ENCODE data around the gene RAB3B. TPM values are rescaled to one million over a fixed set of nuclear protein-coding genes. Genes with fewer than 3 reads are reported as not detected.
"Not testable (repeated sequence)": the region's sequence is repeated elsewhere in the genome, so short reads cannot be mapped to it uniquely, and the experiment has no call there.

RAB3B gene
- total RNA-seq, 1 donor = under 0.01 TPM

GRCh38 chr1:51901151-51901550 lies 89.3 kb downstream of the RAB3B start:
- H3K4me1 ChIP-seq (ENCODE audit: insufficient read depth, low read length) = no peaks in the 10 kb centered on the region
- no peak overlapping the region for H3K4me3 ChIP-seq (ENCODE audit: low read length)
- no peaks in the 10 kb centered on the region for H3K9me3 ChIP-seq (ENCODE audit: low read depth, low read length)
- H3K27me3 ChIP-seq (ENCODE audit: insufficient read depth, low read length) = peaks cover 13% of the 10 kb centered on the region

- Histone ChIP-seq H3K27me3 (ENCODE audit: insufficient read depth, low read length) (peaks cover 20% of the 10 kb centered on the region), H3K4me3 (ENCODE audit: low read length) (no peak overlapping the region), H3K4me1 (ENCODE audit: insufficient read depth, low read length) (no peaks in the 10 kb centered on the region), H3K9me3 (ENCODE audit: low read depth, low read length) (no peaks in the 10 kb centered on the region)
Observed at GRCh38 chr1:51899022-51899421, 91.5 kb downstream of the RAB3B start.

GRCh38 chr1:51898090-51898734 lies 92.3 kb downstream of the RAB3B start:
- Histone ChIP-seq H3K27me3 (ENCODE audit: insufficient read depth, low read length) (peaks cover 20% of the 10 kb centered on the region), H3K4me1 (ENCODE audit: insufficient read depth, low read length) (no peaks in the 10 kb centered on the region), H3K4me3 (ENCODE audit: low read length) (no peak overlapping the region), H3K9me3 (ENCODE audit: low read depth, low read length) (no peaks in the 10 kb centered on the region)

GRCh38 chr1:51897699-51898031 lies 92.8 kb downstream of the RAB3B start:
- Histone ChIP-seq H3K4me3 (ENCODE audit: low read length) (no peak overlapping the region), H3K9me3 (ENCODE audit: low read depth, low read length) (no peaks in the 10 kb centered on the region), H3K27me3 (ENCODE audit: insufficient read depth, low read length) (peaks cover 25% of the 10 kb centered on the region), H3K4me1 (ENCODE audit: insufficient read depth, low read length) (no peaks in the 10 kb centered on the region)

- not testable (repeated sequence) for H3K4me3 ChIP-seq (ENCODE audit: low read length); H3K9me3 ChIP-seq (ENCODE audit: low read depth, low read length); H3K4me1 ChIP-seq (ENCODE audit: insufficient read depth, low read length)
- H3K27me3 ChIP-seq (ENCODE audit: insufficient read depth, low read length) = peaks cover 40% of the 10 kb centered on the region
Observed at GRCh38 chr1:51894748-51895147, 95.8 kb downstream of the RAB3B start.

- H3K9me3 ChIP-seq (ENCODE audit: low read depth, low read length) = no peaks in the 10 kb centered on the region
- peaks cover 36% of the 10 kb centered on the region for H3K4me1 ChIP-seq (ENCODE audit: insufficient read depth, low read length)
- peak within 1 kb of the TSS; percentile 99 for H3K4me3 ChIP-seq (ENCODE audit: low read length)
- no peaks in the 10 kb centered on the region for H3K27me3 ChIP-seq (ENCODE audit: insufficient read depth, low read length)
Observed at GRCh38 chr1:51878616-51879336, 111.7 kb downstream of the RAB3B start, which contains the start of gene NRDC. TSS of gene NRDC (minus strand) at chr1:51878727. CDS start at chr1:51878615, 112 bp downstream.

- peaks cover 36% of the 10 kb centered on the region for H3K4me1 ChIP-seq (ENCODE audit: insufficient read depth, low read length)
Observed at GRCh38 chr1:51878308-51878615, 112.2 kb downstream of the RAB3B start.

GRCh38 chr1:51877434-51878307 lies 112.8 kb downstream of the RAB3B start:
- Histone ChIP-seq H3K9me3 (ENCODE audit: low read depth, low read length) (no peaks in the 10 kb centered on the region), H3K4me1 (ENCODE audit: insufficient read depth, low read length) (peaks cover 36% of the 10 kb centered on the region), H3K27me3 (ENCODE audit: insufficient read depth, low read length) (no peaks in the 10 kb centered on the region), H3K4me3 (ENCODE audit: low read length) (peak overlapping the region; percentile 99)

More at GRCh38 chr1:51878308-51878615, 112.2 kb downstream of the RAB3B start:
- H3K9me3 ChIP-seq (ENCODE audit: low read depth, low read length) = no peaks in the 10 kb centered on the region
- no peaks in the 10 kb centered on the region for H3K27me3 ChIP-seq (ENCODE audit: insufficient read depth, low read length)
- H3K4me3 ChIP-seq (ENCODE audit: low read length) = peak overlapping the region; percentile 99

- no peaks in the 10 kb centered on the region for H3K27me3 ChIP-seq (ENCODE audit: insufficient read depth, low read length)
- peaks cover 42% of the 10 kb centered on the region for H3K4me1 ChIP-seq (ENCODE audit: insufficient read depth, low read length)
Observed at GRCh38 chr1:51875836-51876235, 114.7 kb downstream of the RAB3B start.

GRCh38 chr1:51875291-51875772 lies 115.2 kb downstream of the RAB3B start:
- no peaks in the 10 kb centered on the region for H3K9me3 ChIP-seq (ENCODE audit: low read depth, low read length)
- H3K4me1 ChIP-seq (ENCODE audit: insufficient read depth, low read length) = peaks cover 42% of the 10 kb centered on the region
- no peaks in the 10 kb centered on the region for H3K27me3 ChIP-seq (ENCODE audit: insufficient read depth, low read length)
- no peak overlapping the region for H3K4me3 ChIP-seq (ENCODE audit: low read length)

More at GRCh38 chr1:51875836-51876235, 114.7 kb downstream of the RAB3B start:
- Histone ChIP-seq H3K4me3 (ENCODE audit: low read length) (no peak overlapping the region), H3K9me3 (ENCODE audit: low read depth, low read length) (no peaks in the 10 kb centered on the region)

- not testable (repeated sequence) for H3K27me3 ChIP-seq (ENCODE audit: insufficient read depth, low read length); H3K4me3 ChIP-seq (ENCODE audit: low read length); H3K9me3 ChIP-seq (ENCODE audit: low read depth, low read length)
- peaks cover 36% of the 10 kb centered on the region for H3K4me1 ChIP-seq (ENCODE audit: insufficient read depth, low read length)
Observed at GRCh38 chr1:51873270-51873669, 117.2 kb downstream of the RAB3B start.

GRCh38 chr1:51871351-51871975 lies 119.0 kb downstream of the RAB3B start:
- no peaks in the 10 kb centered on the region for H3K27me3 ChIP-seq (ENCODE audit: insufficient read depth, low read length)
- peaks cover 21% of the 10 kb centered on the region for H3K4me1 ChIP-seq (ENCODE audit: insufficient read depth, low read length)
- H3K9me3 ChIP-seq (ENCODE audit: low read depth, low read length) = no peaks in the 10 kb centered on the region
- H3K4me3 ChIP-seq (ENCODE audit: low read length) = no peak overlapping the region

GRCh38 chr1:51870603-51871350 lies 119.7 kb downstream of the RAB3B start:
- no peaks in the 10 kb centered on the region for H3K27me3 ChIP-seq (ENCODE audit: insufficient read depth, low read length)
- no peaks in the 10 kb centered on the region for H3K9me3 ChIP-seq (ENCODE audit: low read depth, low read length)
- no peak overlapping the region for H3K4me3 ChIP-seq (ENCODE audit: low read length)
- peaks cover 16% of the 10 kb centered on the region for H3K4me1 ChIP-seq (ENCODE audit: insufficient read depth, low read length)

GRCh38 chr1:51867479-51868232 lies 122.8 kb downstream of the RAB3B start:
- H3K4me1 ChIP-seq (ENCODE audit: insufficient read depth, low read length) = peaks cover 19% of the 10 kb centered on the region
- H3K9me3 ChIP-seq (ENCODE audit: low read depth, low read length) = no peaks in the 10 kb centered on the region
- no peak overlapping the region for H3K4me3 ChIP-seq (ENCODE audit: low read length)
- no peaks in the 10 kb centered on the region for H3K27me3 ChIP-seq (ENCODE audit: insufficient read depth, low read length)

Data from mononuclear cell (primary cell).